Esophagus muscularis mucosa (tissue), 4 donors: ENCODE data around the gene MICU1.

ENCODE experiments used
- CTCF ChIP-seq, 3 experiments: fragments of 200-600 bp in 2 of 3; fragments of 450-650 bp in 1 of 3; sonication (generic) in 2 of 3; IDR thresholded peaks; one replicate each; pipeline ENCODE4 v1.5.1; 2017 to 2019; ENCODE audit warnings: antibody characterized with exemption in 3 of 3, mild to moderate bottlenecking in 2 of 3, moderate library complexity in 1 of 3
- EP300 ChIP-seq: sonication (generic); formaldehyde crosslinking; IDR thresholded peaks from one replicate; pipeline ENCODE4 v1.6.1; 2017; ENCODE audit warnings: antibody characterized with exemption
- POLR2A ChIP-seq: fragments of 450-650 bp; IDR thresholded peaks from one replicate; pipeline ENCODE4 v1.6.1; 2017; ENCODE audit warnings: antibody characterized with exemption, moderate library complexity, mild to moderate bottlenecking, low read depth
- POLR2AphosphoS5 ChIP-seq, 2 donors: sonication (generic); formaldehyde crosslinking; IDR thresholded peaks; one replicate each; pipeline ENCODE4 v1.6.1; 2017; ENCODE audit warnings: antibody characterized with exemption in 2 of 2

- TF ChIP-seq CTCF (IDR thresholded peaks at IDR 0.05) (no peak), POLR2AphosphoS5 (IDR thresholded peaks at IDR 0.05) (no peak), POLR2A (no peak), EP300 (no peak)
These were observed 207.2 kb downstream of the MICU1 start for GRCh38 chr10:72418679-72419078.
